ENCODE data around the gene HOXC5.
"Not testable (repeated sequence)": the region's sequence is repeated elsewhere in the genome, so short reads cannot be mapped to it uniquely, and the experiment has no call there.

DNA sequence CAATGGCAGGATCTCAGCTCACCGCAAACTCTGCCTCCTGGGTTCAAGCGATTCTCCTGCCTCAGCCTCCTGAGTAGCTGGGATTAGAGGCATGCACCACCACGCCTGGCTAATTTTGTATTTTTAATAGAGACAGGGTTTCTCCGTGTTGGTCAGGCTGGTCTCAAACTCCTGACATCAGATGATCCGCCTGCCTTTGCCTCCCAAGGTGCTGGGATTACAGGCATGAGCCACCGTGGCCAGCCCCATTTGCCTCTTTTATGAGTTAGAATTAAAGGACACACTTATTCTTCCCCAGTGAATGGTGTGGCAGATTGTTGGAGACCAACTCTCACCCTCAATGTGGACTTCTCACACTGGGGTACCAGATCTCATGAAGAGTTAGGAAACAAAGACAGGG lies 9.2 kb downstream of the HOXC5 start:
- TF ChIP-seq, protein P1, sequence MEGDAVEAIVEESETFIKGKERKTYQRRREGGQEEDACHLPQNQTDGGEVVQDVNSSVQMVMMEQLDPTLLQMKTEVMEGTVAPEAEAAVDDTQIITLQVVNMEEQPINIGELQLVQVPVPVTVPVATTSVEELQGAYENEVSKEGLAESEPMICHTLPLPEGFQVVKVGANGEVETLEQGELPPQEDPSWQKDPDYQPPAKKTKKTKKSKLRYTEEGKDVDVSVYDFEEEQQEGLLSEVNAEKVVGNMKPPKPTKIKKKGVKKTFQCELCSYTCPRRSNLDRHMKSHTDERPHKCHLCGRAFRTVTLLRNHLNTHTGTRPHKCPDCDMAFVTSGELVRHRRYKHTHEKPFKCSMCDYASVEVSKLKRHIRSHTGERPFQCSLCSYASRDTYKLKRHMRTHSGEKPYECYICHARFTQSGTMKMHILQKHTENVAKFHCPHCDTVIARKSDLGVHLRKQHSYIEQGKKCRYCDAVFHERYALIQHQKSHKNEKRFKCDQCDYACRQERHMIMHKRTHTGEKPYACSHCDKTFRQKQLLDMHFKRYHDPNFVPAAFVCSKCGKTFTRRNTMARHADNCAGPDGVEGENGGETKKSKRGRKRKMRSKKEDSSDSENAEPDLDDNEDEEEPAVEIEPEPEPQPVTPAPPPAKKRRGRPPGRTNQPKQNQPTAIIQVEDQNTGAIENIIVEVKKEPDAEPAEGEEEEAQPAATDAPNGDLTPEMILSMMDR (IDR thresholded peaks at IDR 0.05): not testable (repeated sequence)
- not testable (repeated sequence) for TF ChIP-seq POLR2A (IDR thresholded peaks at IDR 0.05; ENCODE audit: low read length); RAD21 (conservative IDR thresholded peaks at IDR 0.05 in 1 of 2, IDR thresholded peaks at IDR 0.05 in 1 of 2); ZC3H11A (IDR thresholded peaks at IDR 0.05); PHF8 (IDR thresholded peaks at IDR 0.05; ENCODE audit: borderline replicate concordance, low read depth); EP300 (IDR thresholded peaks at IDR 0.05); TP53 (CRISPR knock-in tag; IDR thresholded peaks at IDR 0.05); JUNB (IDR thresholded peaks at IDR 0.05); BHLHE40 (IDR thresholded peaks at IDR 0.05; ENCODE audit: low read depth, low read length)
- TF ChIP-seq, protein P2, sequence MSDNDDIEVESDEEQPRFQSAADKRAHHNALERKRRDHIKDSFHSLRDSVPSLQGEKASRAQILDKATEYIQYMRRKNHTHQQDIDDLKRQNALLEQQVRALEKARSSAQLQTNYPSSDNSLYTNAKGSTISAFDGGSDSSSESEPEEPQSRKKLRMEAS (IDR thresholded peaks at IDR 0.05): not testable (repeated sequence)
- TF ChIP-seq, protein P3, sequence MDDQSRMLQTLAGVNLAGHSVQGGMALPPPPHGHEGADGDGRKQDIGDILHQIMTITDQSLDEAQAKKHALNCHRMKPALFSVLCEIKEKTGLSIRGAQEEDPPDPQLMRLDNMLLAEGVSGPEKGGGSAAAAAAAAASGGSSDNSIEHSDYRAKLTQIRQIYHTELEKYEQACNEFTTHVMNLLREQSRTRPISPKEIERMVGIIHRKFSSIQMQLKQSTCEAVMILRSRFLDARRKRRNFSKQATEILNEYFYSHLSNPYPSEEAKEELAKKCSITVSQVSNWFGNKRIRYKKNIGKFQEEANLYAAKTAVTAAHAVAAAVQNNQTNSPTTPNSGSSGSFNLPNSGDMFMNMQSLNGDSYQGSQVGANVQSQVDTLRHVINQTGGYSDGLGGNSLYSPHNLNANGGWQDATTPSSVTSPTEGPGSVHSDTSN (IDR thresholded peaks at IDR 0.05): not testable (repeated sequence)
- TF ChIP-seq, protein P4, sequence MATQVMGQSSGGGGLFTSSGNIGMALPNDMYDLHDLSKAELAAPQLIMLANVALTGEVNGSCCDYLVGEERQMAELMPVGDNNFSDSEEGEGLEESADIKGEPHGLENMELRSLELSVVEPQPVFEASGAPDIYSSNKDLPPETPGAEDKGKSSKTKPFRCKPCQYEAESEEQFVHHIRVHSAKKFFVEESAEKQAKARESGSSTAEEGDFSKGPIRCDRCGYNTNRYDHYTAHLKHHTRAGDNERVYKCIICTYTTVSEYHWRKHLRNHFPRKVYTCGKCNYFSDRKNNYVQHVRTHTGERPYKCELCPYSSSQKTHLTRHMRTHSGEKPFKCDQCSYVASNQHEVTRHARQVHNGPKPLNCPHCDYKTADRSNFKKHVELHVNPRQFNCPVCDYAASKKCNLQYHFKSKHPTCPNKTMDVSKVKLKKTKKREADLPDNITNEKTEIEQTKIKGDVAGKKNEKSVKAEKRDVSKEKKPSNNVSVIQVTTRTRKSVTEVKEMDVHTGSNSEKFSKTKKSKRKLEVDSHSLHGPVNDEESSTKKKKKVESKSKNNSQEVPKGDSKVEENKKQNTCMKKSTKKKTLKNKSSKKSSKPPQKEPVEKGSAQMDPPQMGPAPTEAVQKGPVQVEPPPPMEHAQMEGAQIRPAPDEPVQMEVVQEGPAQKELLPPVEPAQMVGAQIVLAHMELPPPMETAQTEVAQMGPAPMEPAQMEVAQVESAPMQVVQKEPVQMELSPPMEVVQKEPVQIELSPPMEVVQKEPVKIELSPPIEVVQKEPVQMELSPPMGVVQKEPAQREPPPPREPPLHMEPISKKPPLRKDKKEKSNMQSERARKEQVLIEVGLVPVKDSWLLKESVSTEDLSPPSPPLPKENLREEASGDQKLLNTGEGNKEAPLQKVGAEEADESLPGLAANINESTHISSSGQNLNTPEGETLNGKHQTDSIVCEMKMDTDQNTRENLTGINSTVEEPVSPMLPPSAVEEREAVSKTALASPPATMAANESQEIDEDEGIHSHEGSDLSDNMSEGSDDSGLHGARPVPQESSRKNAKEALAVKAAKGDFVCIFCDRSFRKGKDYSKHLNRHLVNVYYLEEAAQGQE (IDR thresholded peaks at IDR 0.05): not testable (repeated sequence)
- TF ChIP-seq, protein P5, sequence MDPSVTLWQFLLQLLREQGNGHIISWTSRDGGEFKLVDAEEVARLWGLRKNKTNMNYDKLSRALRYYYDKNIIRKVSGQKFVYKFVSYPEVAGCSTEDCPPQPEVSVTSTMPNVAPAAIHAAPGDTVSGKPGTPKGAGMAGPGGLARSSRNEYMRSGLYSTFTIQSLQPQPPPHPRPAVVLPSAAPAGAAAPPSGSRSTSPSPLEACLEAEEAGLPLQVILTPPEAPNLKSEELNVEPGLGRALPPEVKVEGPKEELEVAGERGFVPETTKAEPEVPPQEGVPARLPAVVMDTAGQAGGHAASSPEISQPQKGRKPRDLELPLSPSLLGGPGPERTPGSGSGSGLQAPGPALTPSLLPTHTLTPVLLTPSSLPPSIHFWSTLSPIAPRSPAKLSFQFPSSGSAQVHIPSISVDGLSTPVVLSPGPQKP (IDR thresholded peaks at IDR 0.05; ENCODE audit: low read depth, low read length): not testable (repeated sequence)
